ENCODE measurements around the gene SGPL1. TPM values are rescaled to one million over a fixed set of nuclear protein-coding genes. Genes with fewer than 3 reads are reported as not detected.

Gene SGPL1
- total RNA-seq, 1 experiment from 2014 or later, result 127 TPM

GRCh38 chr10:70837660-70838059 lies 21.9 kb downstream of the SGPL1 start:
- Histone ChIP-seq H3K27me3 (replicated peaks; ENCODE audit: control insufficient read depth, insufficient read depth, low read length) (no peaks in the 10 kb centered on the region), H3K36me3 (ENCODE audit: control insufficient read depth, insufficient read depth, low read length) (peaks cover 4% of the 10 kb centered on the region; the same call in 1 of the 2 replicates), H3K4me3 (ENCODE audit: low read depth, low read length) (no peak overlapping the region), H3K4me1 (peaks cover 17% of the 10 kb centered on the region), H3K9me3 (no peaks in the 10 kb centered on the region)
- no peaks in the 10 kb centered on the region for H3K27me3 Mint-ChIP-seq (ENCODE audit: insufficient read depth, unreplicated experiment)
- CTCF ChIA-PET, result interaction anchor here (0.6 kb wide), 1 partner anchor 23 kb away, joined by 3 read pairs; no protein-coding TSS in a partner anchor
- POLR2A ChIA-PET, result no interaction called here
- H3K27ac Mint-ChIP-seq (ENCODE audit: unreplicated experiment), result no peak overlapping the region
- intact Hi-C loops (cut with micrococcal nuclease; ENCODE audit: unreplicated experiment), result loop anchor here (1.0 kb wide), 1 partner anchor 47 kb away; no protein-coding TSS in a partner anchor
- no peak for DNase-seq
- no peak for TF ChIP-seq CTCF (IDR thresholded peaks at IDR 0.05; ENCODE audit: insufficient read depth in 1 of 2, low read depth in 1 of 2, low read length in 1 of 2, severe bottlenecking in 1 of 2, unreplicated experiment in 1 of 2)
- H3K36me3 Mint-ChIP-seq (ENCODE audit: insufficient read depth, unreplicated experiment), result peaks cover 28% of the 10 kb centered on the region
- H3K9me3 Mint-ChIP-seq (ENCODE audit: unreplicated experiment), result peaks cover 11% of the 10 kb centered on the region
- H3K4me1 Mint-ChIP-seq (ENCODE audit: low read depth, unreplicated experiment), result peaks cover 31% of the 10 kb centered on the region
- no TSS peak for BruUV-seq (replicated peaks)
- no peak overlapping the region for H3K4me3 Mint-ChIP-seq (ENCODE audit: unreplicated experiment)

GRCh38 chr10:70838270-70838805 lies 22.6 kb downstream of the SGPL1 start:
- Histone ChIP-seq H3K4me3 (ENCODE audit: low read depth, low read length) (no peak overlapping the region), H3K4me1 (peaks cover 21% of the 10 kb centered on the region), H3K36me3 (ENCODE audit: control insufficient read depth, insufficient read depth, low read length) (peaks cover 4% of the 10 kb centered on the region; the same call in 1 of the 2 replicates), H3K9me3 (no peaks in the 10 kb centered on the region), H3K27me3 (replicated peaks; ENCODE audit: control insufficient read depth, insufficient read depth, low read length) (no peaks in the 10 kb centered on the region)
- TF ChIP-seq CTCF (IDR thresholded peaks at IDR 0.05; ENCODE audit: insufficient read depth in 1 of 2, low read depth in 1 of 2, low read length in 1 of 2, severe bottlenecking in 1 of 2, unreplicated experiment in 1 of 2), result no peak
- DNase-seq, result no peak
- Mint-ChIP-seq H3K27ac (ENCODE audit: unreplicated experiment) (no peak overlapping the region), H3K9me3 (ENCODE audit: unreplicated experiment) (peaks cover 11% of the 10 kb centered on the region), H3K27me3 (ENCODE audit: insufficient read depth, unreplicated experiment) (no peaks in the 10 kb centered on the region), H3K4me1 (ENCODE audit: low read depth, unreplicated experiment) (peaks cover 34% of the 10 kb centered on the region), H3K4me3 (ENCODE audit: unreplicated experiment) (no peak overlapping the region), H3K36me3 (ENCODE audit: insufficient read depth, unreplicated experiment) (peaks cover 28% of the 10 kb centered on the region)
- intact Hi-C loops (cut with micrococcal nuclease; ENCODE audit: unreplicated experiment), result loop anchor here (1.0 kb wide), 1 partner anchor 48 kb away; no protein-coding TSS in a partner anchor
- CTCF ChIA-PET, result no interaction called here
- POLR2A ChIA-PET, result no interaction called here
- BruUV-seq (replicated peaks), result no TSS peak

DNA sequence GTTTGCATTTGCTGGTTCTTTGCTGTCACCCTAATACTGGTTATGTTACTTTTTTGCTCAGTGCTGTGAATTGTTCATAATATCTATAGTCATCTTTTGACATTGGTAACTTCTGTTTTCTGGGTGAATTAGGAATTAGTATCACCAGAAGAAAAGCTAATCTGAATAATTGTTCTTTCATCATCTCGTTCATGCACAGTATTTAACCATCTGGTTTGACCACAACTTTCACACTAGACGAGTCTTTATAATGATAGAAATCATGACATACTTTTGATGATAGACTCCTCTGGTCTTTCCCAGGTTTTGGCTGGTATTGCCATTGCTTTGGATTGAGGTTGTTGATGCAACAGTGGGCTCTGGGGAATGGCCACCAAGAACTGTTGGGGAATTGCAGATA lies 25.1 kb downstream of the SGPL1 start:
- Mint-ChIP-seq H3K4me3 (ENCODE audit: unreplicated experiment) (no peak overlapping the region), H3K36me3 (ENCODE audit: insufficient read depth, unreplicated experiment) (peaks cover 43% of the 10 kb centered on the region), H3K27me3 (ENCODE audit: insufficient read depth, unreplicated experiment) (no peaks in the 10 kb centered on the region), H3K4me1 (ENCODE audit: low read depth, unreplicated experiment) (peaks cover 48% of the 10 kb centered on the region), H3K9me3 (ENCODE audit: unreplicated experiment) (peaks cover 11% of the 10 kb centered on the region), H3K27ac (ENCODE audit: unreplicated experiment) (no peak overlapping the region)
- Histone ChIP-seq H3K9me3 (no peaks in the 10 kb centered on the region), H3K27me3 (replicated peaks; ENCODE audit: control insufficient read depth, insufficient read depth, low read length) (no peaks in the 10 kb centered on the region), H3K36me3 (ENCODE audit: control insufficient read depth, insufficient read depth, low read length) (peaks cover 4% of the 10 kb centered on the region; the same call in 1 of the 2 replicates), H3K4me1 (peaks cover 43% of the 10 kb centered on the region), H3K4me3 (ENCODE audit: low read depth, low read length) (no peak overlapping the region)
- no peak for DNase-seq
- ChIA-PET POLR2A (no interaction called here), CTCF (no interaction called here)
- BruUV-seq (replicated peaks), result no TSS peak
- intact Hi-C loops (cut with micrococcal nuclease; ENCODE audit: unreplicated experiment), result no loop called here
- TF ChIP-seq CTCF (IDR thresholded peaks at IDR 0.05; ENCODE audit: insufficient read depth in 1 of 2, low read depth in 1 of 2, low read length in 1 of 2, severe bottlenecking in 1 of 2, unreplicated experiment in 1 of 2), result no peak

All from Caco-2 (cell line).